GM15510 (cell line): ENCODE results near the gene WDFY2.

ENCODE experiments used
- POLR2A ChIP-seq: IDR thresholded peaks from 3 replicates; pipeline ENCODE4 v1.6.1; 2011; ENCODE audit warnings: borderline replicate concordance; ENCODE audit not compliant: insufficient read length; ENCODE audit errors: extremely low read depth

The WDFY2 gene

DNA sequence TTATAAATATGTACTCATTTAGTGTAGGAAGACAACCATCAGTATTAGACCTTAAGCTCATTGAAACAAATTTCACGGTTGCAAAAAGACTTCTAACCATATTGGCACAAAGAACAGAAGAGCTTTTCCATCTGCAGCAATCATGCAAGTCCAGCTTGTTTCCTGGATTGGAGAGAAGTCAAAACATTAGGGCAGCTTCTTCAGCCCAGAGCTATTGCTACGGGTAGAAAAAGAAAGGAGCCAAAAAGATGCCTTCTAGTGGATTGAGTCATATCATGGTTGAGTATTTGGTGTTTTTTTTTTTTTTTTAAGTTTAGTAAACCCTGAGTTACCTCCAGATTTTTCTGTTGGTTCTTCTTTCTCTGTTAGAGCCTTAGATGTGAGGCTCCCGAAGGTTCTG, 99.8 kb downstream of the WDFY2 start:
- TF ChIP-seq POLR2A: no peak

DNA sequence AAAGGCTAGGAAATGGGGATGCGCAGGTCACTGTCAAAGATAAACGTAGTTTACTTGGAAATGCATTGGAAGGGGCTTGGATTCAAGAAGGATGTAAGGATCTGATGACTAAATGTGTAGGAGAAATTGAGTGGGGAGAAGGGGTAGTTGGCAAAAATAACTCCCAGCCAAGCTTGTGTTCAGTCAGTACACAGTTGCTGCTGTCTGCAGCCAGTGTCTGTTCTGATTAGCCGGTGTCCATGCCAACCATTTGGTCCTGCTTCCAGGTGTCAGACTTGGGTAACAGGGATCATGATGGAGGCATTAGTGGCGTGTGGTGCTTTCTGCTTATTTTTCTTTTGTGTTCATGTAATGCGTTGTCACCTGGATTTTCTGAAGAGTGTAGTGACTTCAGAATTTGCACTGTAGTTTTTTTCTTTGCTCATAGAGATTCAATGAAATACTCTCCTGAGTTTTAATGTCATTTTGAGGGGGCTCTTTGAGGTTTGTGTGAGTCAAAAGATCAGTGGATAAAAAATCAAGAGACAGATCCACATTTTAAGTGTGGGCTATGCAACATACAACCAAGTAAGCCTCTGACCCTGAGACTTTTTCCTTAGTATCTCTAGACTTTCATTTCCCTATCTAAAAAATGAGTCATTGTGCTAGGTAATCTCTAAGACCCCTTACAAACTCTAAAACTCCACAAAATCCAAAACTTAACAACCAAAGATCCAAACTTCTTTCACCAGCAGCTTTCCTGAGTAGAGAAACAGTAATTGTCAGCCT, 103.9 kb downstream of the WDFY2 start:
- TF ChIP-seq POLR2A: no peak

DNA sequence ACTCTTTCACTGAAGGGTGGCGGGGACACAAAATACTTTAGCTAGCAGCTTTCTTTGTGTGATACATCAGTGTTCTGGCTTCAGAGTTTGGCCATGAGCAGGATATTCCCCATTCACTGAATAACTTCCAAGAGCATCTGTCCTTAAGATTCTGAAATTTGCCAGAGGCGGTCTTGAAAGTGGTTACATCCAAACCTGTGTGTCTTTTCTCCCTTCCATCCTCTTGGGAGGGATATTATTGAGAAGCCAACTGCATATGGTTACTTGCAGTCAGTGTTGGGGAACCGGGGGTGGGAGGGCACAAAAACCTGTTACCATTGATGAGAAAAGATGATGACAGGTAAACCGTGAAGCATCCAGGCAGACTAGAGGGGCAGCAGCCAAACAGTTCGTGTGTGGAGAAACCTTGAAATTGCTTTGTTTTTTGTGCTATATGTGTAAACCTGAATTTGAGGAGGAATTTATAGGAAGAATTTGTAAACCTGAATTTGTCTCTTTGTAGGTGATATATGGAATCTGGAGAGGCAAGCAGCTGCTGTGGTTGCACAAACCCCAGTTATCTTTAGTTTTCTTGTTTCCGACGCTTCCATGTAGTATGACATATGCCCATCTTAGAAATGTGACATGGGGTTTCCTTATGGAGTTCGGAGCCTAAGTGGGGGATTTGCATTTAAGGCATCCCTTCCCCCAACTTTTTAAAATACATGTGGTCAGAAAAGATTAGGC, 104.8 kb downstream of the WDFY2 start:
- no peak for TF ChIP-seq POLR2A

DNA sequence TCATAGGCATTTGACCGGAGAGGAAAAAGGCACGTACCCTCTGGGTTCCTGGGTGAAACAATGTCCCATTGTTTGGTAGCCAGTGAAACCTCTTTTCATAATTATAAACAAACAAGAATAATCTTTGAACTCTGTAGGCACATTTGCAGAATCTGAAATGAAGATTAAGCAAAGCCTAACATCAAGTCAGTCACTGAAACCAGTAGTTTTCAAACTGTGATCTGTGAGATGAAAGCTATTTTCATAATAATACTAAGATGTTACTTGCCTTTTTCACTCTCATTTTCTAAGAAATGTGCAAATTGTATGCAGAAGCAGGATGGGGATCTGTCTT, 105.4 kb downstream of the WDFY2 start:
- TF ChIP-seq POLR2A: no peak

DNA sequence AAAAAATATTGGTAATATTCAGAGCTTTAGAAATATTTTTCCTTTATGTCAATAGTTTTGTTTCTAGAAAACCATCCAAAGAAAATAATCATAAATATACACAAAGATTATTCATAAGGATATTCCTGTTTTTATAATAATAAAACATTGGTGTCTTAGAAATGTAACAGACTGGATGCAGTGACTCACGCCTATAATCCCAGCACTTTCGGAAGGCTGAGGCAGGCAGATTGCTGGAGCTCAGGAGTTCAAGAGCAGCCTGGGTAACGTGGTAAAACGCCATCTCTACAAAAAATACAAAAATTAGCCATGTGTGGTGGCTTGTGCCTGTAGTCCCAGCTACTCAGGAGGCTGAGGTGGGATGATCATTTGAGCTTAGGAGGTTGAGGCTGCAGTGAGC, 112.9 kb downstream of the WDFY2 start:
- TF ChIP-seq POLR2A: no peak

DNA sequence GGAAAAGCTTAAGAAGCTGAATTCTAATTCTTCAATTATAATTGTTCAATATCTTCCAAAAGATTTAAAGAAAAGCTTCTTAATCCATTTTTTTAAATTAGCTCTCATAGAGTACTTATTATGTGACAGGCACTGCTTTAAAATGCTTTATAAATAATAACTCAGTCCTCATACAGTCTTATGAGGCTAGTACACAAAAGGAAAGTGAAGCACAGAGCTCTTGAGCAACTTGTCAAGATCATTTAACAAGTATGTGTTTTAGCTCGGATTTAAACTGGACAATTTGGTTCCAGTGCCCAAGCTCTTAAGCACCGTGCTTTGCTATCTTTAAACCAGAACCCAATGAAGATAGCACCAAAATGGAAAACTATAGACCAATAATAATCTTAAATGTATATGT, 113.6 kb downstream of the WDFY2 start:
- TF ChIP-seq POLR2A: no peak

DNA sequence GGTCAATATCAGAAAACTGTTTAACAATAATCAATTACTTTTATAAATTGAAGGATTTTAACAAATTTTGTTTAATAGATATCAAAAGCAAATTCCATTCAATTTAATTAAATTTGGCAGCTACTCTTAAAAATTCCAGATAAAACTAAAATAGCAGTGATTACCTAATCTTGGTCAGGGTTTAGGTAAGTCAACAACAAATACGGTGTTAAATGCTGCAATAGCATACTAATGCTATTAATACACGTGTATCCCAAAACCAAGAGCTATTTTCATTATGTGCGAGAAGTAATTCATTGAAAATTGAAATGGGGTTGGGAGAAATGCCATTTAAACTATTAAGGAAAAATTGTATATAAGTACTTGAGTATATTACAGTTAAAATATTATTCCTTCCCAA, 114.1 kb downstream of the WDFY2 start:
- no peak for TF ChIP-seq POLR2A

DNA sequence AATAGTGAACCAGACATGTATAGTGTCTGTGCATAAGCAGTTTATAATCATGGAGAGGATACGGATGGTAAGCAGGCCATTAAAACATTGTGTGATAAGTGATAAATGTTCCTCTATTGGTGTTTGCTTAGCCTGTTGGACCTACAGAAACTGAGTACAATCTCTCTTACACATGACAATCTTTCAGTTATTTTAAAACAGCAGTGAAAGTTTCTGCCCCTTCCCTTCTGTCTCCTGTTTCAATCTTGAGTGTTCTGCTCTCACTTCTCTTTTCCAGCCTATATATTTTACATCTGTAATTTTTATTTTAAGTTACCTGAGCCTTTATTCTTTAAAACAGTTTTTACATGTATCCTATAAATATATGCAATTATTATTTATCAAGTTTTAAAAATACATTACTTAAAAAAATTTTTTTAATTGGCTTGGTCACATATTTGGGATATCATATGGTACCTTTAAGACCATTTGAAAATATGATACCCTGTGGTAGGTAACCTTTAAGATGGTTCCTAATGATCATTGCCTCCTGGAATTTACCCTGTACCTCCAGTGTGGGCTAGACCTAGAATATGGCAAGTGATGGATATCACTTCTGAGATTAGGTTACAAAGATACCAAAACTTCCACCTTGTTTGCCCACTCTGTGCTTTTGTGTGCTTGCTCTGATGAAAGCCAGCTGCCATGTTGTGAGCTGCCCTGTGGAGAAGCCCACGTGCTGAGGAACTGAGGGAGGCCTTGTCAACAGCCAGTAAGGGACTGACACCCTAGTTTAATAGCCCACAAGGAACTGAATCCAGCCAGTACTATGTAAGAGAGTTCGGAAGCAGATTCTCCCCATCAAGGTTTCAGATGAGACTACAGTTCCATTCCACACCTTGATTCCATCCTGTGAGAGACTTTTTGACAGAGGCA, 120.4 kb downstream of the WDFY2 start:
- no peak for TF ChIP-seq POLR2A

DNA sequence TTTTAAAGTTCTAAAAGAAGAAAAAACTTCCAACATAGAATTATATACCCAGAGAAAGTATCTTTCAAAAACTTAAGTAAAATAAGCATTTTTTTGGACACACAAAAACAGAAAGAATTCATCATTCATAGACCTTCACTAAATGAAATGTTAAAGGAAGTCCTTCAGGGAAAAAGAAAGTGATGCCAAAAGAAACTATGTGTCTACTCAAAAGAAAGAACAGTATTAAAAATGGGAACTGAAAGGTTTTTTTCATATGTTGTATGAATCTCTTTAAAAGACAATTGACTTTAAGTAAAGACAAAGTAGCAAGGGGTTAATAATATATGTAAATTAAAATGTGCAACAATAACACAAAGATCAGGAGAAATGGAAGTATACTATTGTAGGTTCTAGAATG, 123.2 kb downstream of the WDFY2 start:
- TF ChIP-seq POLR2A: no peak

DNA sequence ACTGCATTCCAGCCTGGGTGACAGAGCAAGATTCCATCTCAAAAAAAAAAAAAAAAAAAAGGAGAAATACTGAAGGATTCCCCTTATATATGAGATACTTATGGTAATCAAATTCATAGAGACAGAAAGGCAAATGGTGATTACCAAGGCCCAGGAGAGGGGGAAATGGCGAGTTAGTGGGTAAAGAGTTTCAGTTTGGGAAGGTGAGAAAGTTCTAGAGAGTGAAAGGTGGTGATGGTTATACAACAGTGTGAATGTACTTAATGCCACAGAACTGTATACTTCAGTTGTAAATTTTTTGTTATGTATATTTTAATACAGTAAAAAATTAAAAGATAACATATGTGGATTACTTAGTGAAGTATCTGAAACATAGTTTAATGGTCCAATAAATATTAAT, 129.5 kb downstream of the WDFY2 start:
- TF ChIP-seq POLR2A: no peak

DNA sequence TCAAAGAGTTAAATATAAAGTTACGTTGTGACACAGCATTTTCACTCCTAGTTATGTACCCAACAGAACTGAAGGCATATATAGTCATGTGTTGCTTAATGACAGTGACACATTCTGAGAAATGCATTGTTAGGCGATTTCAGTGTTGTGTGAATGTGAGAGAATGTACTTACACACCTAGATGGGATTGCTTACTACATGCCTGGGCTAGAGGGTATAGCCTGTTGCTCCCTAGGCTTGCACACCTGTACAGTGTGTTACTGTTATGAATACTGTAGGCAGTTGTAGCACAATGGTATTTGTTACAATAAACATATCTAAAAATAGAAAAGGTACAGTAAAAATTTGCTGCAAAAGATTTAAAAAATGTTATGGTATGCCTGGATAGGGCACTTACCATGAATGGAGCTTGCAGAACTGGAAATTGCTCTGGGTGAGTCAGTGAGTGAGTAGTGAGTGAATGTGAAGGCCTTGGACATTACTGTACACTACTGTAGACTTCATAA, 130.5 kb downstream of the WDFY2 start:
- TF ChIP-seq POLR2A: no peak

DNA sequence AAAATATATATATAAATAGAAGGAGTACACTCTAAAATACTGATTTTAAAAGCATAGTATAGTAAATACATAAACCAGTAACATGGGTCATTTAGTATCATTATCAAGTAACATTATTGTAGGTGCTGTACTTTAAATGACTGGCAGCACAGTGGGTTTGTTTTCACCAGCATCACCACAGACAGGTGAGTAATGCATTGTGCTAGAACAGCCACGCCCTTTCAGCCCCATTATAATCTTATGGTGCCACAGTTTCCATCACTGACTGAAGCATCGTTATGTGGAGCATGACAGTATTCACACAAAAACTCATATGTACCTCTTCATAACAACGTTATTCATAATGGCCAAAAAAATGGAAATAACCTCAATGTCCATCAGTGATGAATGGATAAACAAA, 131.4 kb downstream of the WDFY2 start:
- TF ChIP-seq POLR2A: no peak

DNA sequence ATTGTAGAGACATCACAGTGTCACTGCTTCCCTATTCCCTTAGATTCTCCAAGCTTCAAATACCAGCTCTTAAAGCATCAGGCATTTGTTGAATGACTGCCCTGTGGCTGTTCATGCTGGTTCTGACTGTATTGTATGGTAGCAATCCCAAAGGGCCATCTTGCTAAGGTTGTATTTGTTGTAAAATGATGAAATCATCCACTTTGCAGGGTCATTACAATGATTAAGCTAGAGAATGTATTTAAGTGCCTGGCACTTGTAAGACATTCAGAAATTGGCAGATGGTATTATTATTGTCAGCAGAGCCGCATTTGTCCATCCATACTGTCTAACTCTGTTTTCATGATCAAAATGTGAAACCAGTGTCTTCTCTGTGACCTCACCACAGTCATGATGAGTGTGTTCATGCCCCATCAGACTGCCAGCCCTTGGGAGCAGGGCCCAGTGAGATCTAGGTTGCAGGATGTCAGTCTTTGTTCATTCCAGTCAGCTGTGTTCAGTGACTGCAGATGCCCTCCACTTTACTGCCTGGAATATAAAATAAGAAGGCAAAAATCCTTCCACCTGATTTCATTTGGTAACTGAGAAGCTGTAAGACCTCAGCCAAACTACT, 133.6 kb downstream of the WDFY2 start:
- TF ChIP-seq POLR2A: no peak

DNA sequence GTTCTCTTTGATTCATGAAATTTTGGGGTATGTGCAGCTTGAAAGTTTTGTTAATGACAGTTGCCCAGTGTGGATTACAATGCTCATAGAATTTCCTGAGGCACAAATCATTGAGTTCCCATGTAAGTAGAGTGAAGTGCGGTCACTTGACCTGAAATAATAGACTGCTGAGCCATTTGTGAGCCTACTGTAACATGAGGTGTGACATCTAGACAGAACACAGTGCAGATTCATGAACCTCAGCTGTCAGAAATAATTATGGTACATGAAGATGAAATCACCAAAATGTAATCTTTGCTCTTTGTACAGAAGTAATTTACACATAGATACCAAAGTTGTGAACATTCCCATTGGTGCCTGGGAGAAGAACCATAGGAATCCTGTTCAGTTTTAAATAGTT, 135.1 kb downstream of the WDFY2 start:
- no peak for TF ChIP-seq POLR2A

DNA sequence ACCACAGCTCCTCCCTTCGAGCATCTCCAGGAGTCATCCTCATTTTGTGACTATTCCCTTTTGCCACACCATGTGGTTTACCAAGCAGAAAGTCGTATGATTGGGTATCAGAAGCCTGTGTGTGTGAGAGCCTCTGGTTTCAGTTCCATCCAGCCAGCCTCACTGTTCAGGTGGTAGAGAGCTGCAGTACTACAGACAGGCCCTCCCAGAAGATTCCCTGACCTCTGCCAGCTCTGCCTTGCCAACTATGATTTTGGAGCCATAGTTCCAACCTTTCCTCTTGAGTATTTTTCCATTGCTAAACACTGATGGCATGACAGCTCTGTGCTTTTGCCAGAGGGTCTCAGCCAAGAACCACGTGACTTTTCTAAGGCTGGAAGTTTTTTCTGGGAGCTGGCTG, 137.2 kb downstream of the WDFY2 start:
- no peak for TF ChIP-seq POLR2A
